Spleen (tissue), 7 donors: Measurements from ENCODE around the gene IMPACT.
A peak's percentile ranks its signal among the peaks of the same experiment; 100 is the strongest.

ENCODE experiments used
- POLR2A ChIP-seq, 3 donors: fragments of 450-650 bp; IDR thresholded peaks; one replicate each; pipeline ENCODE4 v1.5.1; 2017; ENCODE audit warnings: antibody characterized with exemption in 3 of 3, mild to moderate bottlenecking in 1 of 3
- POLR2AphosphoS5 ChIP-seq, 3 donors: sonication (generic); formaldehyde crosslinking; IDR thresholded peaks; one replicate each; pipeline ENCODE4 v1.5.1; 2017; ENCODE audit warnings: antibody characterized with exemption in 3 of 3
- TF ChIP-seq, protein P1 (sequence below), 11 experiments: fragments of 200-600 bp in 7 of 11; fragments of 450-650 bp in 4 of 11; sonication (generic) in 4 of 11; IDR thresholded peaks in 8 of 11; conservative IDR thresholded peaks in 3 of 11; 1 replicate in 7 of 11; 2 replicates in 4 of 11; pipeline versions ENCODE4 v1.4.0 to v1.8.0; 2016 to 2021; ENCODE audit warnings: antibody characterized with exemption in 11 of 11, inconsistent platforms in 4 of 11, mild to moderate bottlenecking in 1 of 11
- donor health status: DM: no; HTN: no; CAD: no; lungs with moderate emphysema.
- donor health status: DM: no; HTN: no; CAD: no.
- donor health status: DM: no; HTN: no; CAD: no.

DNA sequence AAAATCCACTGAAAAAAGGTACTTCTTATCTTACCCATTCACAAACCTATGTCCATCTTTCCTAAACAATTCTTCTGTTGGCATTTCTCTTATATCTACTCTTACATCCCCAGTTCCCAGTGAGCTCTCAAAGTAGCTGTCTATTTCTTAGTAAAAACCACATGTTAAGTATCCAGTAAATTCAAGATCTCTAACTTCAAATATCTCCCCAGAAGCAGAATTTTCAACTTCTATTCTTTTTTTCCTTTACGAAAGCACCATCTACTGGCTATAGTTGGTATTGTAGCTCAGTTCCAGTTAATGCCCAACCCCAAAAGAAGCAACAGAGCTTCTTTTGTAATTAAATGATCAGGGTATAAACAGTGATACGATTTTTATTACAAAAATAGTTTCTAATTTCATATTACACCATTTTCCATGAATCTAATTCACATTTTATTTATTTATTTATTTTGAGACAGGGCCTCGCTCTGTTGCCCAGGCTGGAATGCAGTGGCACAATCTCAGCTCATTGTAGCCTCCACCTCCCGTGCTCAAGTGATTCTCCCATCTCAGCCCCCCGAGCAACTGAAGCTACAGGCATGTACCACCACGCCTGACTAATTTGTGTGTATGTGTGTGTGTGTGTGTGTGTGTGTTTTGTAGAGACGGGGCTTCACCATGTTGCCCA, 62.5 kb downstream of the IMPACT start:
- no peak for TF ChIP-seq POLR2A (IDR thresholded peaks at IDR 0.05)
- TF ChIP-seq, protein P1, sequence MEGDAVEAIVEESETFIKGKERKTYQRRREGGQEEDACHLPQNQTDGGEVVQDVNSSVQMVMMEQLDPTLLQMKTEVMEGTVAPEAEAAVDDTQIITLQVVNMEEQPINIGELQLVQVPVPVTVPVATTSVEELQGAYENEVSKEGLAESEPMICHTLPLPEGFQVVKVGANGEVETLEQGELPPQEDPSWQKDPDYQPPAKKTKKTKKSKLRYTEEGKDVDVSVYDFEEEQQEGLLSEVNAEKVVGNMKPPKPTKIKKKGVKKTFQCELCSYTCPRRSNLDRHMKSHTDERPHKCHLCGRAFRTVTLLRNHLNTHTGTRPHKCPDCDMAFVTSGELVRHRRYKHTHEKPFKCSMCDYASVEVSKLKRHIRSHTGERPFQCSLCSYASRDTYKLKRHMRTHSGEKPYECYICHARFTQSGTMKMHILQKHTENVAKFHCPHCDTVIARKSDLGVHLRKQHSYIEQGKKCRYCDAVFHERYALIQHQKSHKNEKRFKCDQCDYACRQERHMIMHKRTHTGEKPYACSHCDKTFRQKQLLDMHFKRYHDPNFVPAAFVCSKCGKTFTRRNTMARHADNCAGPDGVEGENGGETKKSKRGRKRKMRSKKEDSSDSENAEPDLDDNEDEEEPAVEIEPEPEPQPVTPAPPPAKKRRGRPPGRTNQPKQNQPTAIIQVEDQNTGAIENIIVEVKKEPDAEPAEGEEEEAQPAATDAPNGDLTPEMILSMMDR (IDR thresholded peaks at IDR 0.05 in 8 of 11, conservative IDR thresholded peaks at IDR 0.05 in 3 of 11) = peak; percentile 67 to 91 (median 83)
- no peak for TF ChIP-seq POLR2AphosphoS5 (IDR thresholded peaks at IDR 0.05)
